HepG2 (cell line): Measurements from ENCODE around the gene TM2D3. TPM values are rescaled to one million over a fixed set of nuclear protein-coding genes. Genes with fewer than 3 reads are reported as not detected.

Source experiments
- AFF4 ChIP-seq: sonication (generic); formaldehyde crosslinking; IDR thresholded peaks from 2 replicates; pipeline ENCODE4 v1.4.0; 2020; ENCODE audit warnings: missing genetic modification reagents
- BCL3 ChIP-seq: sonication (generic); formaldehyde crosslinking; IDR thresholded peaks from 2 replicates; pipeline ENCODE4 v1.5.1; 2020; ENCODE audit warnings: mild to moderate bottlenecking, missing genetic modification reagents, moderate library complexity
- HMG20A ChIP-seq: IDR thresholded peaks from 2 replicates; pipeline ENCODE4 v1.6.1; 2016; ENCODE audit warnings: borderline replicate concordance
- NCOA2 ChIP-seq: sonication (generic); formaldehyde crosslinking; IDR thresholded peaks from 2 replicates; pipeline ENCODE4 v1.8.0; 2022; ENCODE audit warnings: inconsistent platforms
- PHF21A ChIP-seq: sonication (generic); formaldehyde crosslinking; IDR thresholded peaks from 2 replicates; pipeline ENCODE4 v1.5.0; 2020; ENCODE audit warnings: mild to moderate bottlenecking, missing genetic modification reagents
- UBTF ChIP-seq: sonication (generic); formaldehyde crosslinking; IDR thresholded peaks from 2 replicates; pipeline ENCODE4 v1.4.0; 2020; ENCODE audit warnings: mild to moderate bottlenecking, missing genetic modification reagents
- ZNF225 ChIP-seq: sonication (generic); formaldehyde crosslinking; IDR thresholded peaks from 2 replicates; pipeline ENCODE4 v1.4.0; 2020; ENCODE audit warnings: mild to moderate bottlenecking, missing genetic modification reagents
- ZNF772 ChIP-seq: sonication (generic); formaldehyde crosslinking; IDR thresholded peaks from 2 replicates; pipeline ENCODE4 v1.5.0; 2020; ENCODE audit warnings: mild to moderate bottlenecking, missing genetic modification reagents
- ZNF782 ChIP-seq: sonication (generic); formaldehyde crosslinking; IDR thresholded peaks from 2 replicates; pipeline ENCODE4 v1.4.0; 2020; ENCODE audit warnings: missing genetic modification reagents, mild to moderate bottlenecking, borderline replicate concordance
- polyA plus RNA-seq, 8 experiments: library from polyadenylated mRNA; depleted of rRNA in 3 of 8; stranded (reverse) in 7 of 8; unstranded in 1 of 8; fragments of >200 nt; fragmentation: Illumina TruSeq in 4 of 8; extraction: Trizol in 4 of 8; gene quantifications; 2 replicates each; pipeline versions ENCODE4 v1.2.1 to v1.2.3, GENCODE V29; 2011 to 2016; ENCODE audit warnings: low read depth in 4 of 8, missing spikeins in 1 of 8, mixed read lengths in 1 of 8; ENCODE audit not compliant: insufficient read depth in 1 of 8
- total RNA-seq, 5 experiments: library from RNA; depleted of rRNA; stranded (reverse); fragments of >200 nt; fragmentation: Illumina TruSeq; extraction: Trizol; gene quantifications; 2 replicates each; pipeline ENCODE4 v1.2.3, GENCODE V29; 2016; ENCODE audit warnings: low read depth in 1 of 5
- TF ChIP-seq, protein P1 (sequence below): sonication (generic); formaldehyde crosslinking; IDR thresholded peaks from 2 replicates; pipeline ENCODE4 v1.5.0; 2020; ENCODE audit warnings: mild to moderate bottlenecking, low read depth, missing genetic modification reagents, borderline replicate concordance
- TF ChIP-seq, protein P2 (sequence below): sonication (generic); formaldehyde crosslinking; IDR thresholded peaks from 2 replicates; pipeline ENCODE4 v1.4.0; 2020; ENCODE audit warnings: missing genetic modification reagents, mild to moderate bottlenecking, borderline replicate concordance
- TF ChIP-seq, protein P3 (sequence below): sonication (generic); formaldehyde crosslinking; IDR thresholded peaks from 2 replicates; pipeline ENCODE4 v1.5.0; 2020; ENCODE audit warnings: missing genetic modification reagents, mild to moderate bottlenecking, borderline replicate concordance
- TF ChIP-seq, protein P4 (sequence below): sonication (generic); formaldehyde crosslinking; IDR thresholded peaks from 2 replicates; pipeline ENCODE4 v1.9.0; 2021; ENCODE audit warnings: missing genetic modification reagents, borderline replicate concordance
- TF ChIP-seq, protein P5 (sequence below): IDR thresholded peaks from 2 replicates; pipeline ENCODE4 v1.6.1; 2016; ENCODE audit warnings: mild to moderate bottlenecking

TM2D3 gene
- total and polyA plus RNA-seq, 2 of the 13 experiments (the other 11 are each of a cell fraction or from before 2014, with no cell fraction given): 31.1 to 72.7 TPM

GRCh38 chr15:101652098-101652785 lies at the start of gene TM2D3 (continued):
- TF ChIP-seq, protein P1, sequence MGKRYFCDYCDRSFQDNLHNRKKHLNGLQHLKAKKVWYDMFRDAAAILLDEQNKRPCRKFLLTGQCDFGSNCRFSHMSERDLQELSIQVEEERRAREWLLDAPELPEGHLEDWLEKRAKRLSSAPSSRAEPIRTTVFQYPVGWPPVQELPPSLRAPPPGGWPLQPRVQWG (CRISPR knock-in tag): no peak
- peak; percentile 90 for TF ChIP-seq BCL3 (CRISPR knock-in tag)
- TF ChIP-seq, protein P2, sequence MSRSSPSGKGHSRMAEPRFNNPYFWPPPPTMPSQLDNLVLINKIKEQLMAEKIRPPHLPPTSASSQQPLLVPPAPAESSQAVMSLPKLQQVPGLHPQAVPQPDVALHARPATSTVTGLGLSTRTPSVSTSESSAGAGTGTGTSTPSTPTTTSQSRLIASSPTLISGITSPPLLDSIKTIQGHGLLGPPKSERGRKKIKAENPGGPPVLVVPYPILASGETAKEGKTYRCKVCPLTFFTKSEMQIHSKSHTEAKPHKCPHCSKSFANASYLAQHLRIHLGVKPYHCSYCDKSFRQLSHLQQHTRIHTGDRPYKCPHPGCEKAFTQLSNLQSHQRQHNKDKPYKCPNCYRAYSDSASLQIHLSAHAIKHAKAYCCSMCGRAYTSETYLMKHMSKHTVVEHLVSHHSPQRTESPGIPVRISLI (CRISPR knock-in tag): peak; percentile 25; the same call in 1 of the 2 replicates
- TF ChIP-seq NCOA2 (CRISPR knock-in tag): no peak
- peak; percentile 12; the same call in 1 of the 2 replicates for TF ChIP-seq ZNF225 (CRISPR knock-in tag)
- TF ChIP-seq, protein P3, sequence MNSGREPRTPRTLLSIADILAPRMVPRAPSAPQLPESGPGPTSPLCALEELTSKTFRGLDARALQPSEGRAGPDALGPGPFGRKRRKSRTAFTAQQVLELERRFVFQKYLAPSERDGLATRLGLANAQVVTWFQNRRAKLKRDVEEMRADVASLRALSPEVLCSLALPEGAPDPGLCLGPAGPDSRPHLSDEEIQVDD: peak; percentile 34; the same call in 1 of the 2 replicates
- no peak for TF ChIP-seq AFF4 (CRISPR knock-in tag)
- no peak for TF ChIP-seq PHF21A
- TF ChIP-seq, protein P4, sequence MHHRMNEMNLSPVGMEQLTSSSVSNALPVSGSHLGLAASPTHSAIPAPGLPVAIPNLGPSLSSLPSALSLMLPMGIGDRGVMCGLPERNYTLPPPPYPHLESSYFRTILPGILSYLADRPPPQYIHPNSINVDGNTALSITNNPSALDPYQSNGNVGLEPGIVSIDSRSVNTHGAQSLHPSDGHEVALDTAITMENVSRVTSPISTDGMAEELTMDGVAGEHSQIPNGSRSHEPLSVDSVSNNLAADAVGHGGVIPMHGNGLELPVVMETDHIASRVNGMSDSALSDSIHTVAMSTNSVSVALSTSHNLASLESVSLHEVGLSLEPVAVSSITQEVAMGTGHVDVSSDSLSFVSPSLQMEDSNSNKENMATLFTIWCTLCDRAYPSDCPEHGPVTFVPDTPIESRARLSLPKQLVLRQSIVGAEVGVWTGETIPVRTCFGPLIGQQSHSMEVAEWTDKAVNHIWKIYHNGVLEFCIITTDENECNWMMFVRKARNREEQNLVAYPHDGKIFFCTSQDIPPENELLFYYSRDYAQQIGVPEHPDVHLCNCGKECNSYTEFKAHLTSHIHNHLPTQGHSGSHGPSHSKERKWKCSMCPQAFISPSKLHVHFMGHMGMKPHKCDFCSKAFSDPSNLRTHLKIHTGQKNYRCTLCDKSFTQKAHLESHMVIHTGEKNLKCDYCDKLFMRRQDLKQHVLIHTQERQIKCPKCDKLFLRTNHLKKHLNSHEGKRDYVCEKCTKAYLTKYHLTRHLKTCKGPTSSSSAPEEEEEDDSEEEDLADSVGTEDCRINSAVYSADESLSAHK (CRISPR knock-in tag): no peak
- no peak for TF ChIP-seq HMG20A
- TF ChIP-seq, protein P5, sequence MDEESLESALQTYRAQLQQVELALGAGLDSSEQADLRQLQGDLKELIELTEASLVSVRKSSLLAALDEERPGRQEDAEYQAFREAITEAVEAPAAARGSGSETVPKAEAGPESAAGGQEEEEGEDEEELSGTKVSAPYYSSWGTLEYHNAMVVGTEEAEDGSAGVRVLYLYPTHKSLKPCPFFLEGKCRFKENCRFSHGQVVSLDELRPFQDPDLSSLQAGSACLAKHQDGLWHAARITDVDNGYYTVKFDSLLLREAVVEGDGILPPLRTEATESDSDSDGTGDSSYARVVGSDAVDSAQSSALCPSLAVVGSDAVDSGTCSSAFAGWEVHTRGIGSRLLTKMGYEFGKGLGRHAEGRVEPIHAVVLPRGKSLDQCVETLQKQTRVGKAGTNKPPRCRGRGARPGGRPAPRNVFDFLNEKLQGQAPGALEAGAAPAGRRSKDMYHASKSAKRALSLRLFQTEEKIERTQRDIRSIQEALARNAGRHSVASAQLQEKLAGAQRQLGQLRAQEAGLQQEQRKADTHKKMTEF (CRISPR knock-in tag): peak; percentile 94
- peak; percentile 95 for TF ChIP-seq UBTF (CRISPR knock-in tag)
- peak; percentile 44; the same call in 1 of the 2 replicates for TF ChIP-seq ZNF782 (CRISPR knock-in tag)
- peak; percentile 50; the same call in 1 of the 2 replicates for TF ChIP-seq ZNF772 (CRISPR knock-in tag)
